HG02571 (cell line): ENCODE measurements around the gene OGA.
A peak's percentile ranks its signal among the peaks of the same experiment; 100 is the strongest.

ENCODE experiments used
- ATAC-seq: cut with Tn5 transposase; IDR thresholded peaks from one replicate; pipeline ENCODE4 v1.9.1; 2021; ENCODE audit warnings: mild to moderate bottlenecking, moderate library complexity; ENCODE audit not compliant: unreplicated experiment

The OGA gene

GRCh38 chr10:101818119-101818871 lies at the start of gene OGA:
Gene OGA, minus strand, starts transcription at chr10:101818444. Its CDS starts 422 bp downstream, at chr10:101818022.
- peak; percentile 81 for ATAC-seq

- no peak for ATAC-seq
These were observed 49.7 kb upstream of the OGA start for GRCh38 chr10:101867931-101868330.

DNA sequence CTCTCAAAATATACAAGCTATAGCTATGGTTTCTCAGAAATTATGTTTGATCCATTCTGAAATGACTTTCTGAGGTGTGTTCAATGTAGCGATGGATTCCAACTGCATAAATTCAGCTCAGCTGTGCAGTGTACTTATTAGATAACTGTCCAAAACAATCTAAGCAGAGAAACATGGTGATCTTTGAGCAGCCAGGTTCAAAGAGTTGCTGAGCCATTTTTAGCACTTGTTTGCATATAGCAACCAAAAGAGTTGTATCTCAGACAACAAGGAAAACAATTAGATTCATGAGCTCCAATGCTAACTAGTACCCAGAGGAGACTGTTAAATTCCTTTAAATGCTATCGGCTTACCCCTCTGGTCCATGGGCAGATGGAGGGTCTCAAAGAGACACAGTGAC lies 41.3 kb upstream of the OGA start:
- ATAC-seq: no peak

- no peak for ATAC-seq
These were observed 40.7 kb upstream of the OGA start for GRCh38 chr10:101858723-101859500.

DNA sequence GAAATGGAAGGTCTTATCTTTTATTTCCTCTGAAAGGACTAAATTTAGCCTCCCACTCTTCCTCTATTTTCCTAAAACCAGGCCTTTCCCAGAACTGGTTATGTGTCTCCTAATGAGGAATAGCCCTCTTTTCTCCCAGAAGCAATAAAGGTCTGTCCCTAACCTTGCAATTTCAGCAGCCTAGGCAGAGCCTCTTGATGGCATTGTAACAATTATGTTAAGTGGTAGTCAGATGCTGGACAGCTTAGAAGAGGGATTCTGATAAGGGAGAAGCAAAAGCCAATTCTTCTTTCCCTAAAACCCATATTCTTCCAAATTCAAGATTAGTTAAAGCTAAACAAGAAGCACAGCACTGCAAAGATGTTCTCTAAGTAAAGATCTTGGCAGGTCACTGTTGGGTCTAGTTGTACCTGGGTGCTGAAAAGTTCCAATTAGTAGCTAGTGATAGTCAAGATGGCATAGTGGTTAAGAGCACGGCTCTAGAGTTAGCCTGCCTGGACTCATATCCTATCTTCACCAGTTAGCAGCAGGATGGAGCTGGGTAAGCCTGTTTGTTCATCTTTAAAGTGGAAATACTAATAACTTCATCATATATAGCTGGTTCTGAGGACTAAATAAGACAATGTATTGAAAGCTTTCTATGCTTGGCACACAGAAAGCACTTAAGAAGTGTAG lies 39.7 kb upstream of the OGA start:
- no peak for ATAC-seq

DNA sequence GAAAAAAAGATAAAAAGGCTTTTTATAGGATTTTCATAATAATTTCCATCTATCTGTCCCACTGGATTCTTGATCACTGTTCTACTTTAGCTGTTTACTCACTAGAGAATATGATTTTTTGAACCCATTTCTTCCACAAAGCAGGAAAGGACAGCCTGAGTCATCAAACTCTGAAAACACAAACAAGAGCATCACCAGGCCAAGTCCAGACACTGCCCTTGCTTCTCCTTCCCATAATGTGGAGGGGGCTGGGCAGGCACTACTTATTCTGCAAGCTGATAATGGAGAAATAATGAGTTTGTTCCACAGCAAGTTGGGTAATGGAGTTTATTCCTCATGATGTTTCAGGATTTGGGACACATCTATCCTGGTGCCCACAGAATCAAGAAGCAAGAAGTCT lies 38.4 kb upstream of the OGA start:
- no peak for ATAC-seq

DNA sequence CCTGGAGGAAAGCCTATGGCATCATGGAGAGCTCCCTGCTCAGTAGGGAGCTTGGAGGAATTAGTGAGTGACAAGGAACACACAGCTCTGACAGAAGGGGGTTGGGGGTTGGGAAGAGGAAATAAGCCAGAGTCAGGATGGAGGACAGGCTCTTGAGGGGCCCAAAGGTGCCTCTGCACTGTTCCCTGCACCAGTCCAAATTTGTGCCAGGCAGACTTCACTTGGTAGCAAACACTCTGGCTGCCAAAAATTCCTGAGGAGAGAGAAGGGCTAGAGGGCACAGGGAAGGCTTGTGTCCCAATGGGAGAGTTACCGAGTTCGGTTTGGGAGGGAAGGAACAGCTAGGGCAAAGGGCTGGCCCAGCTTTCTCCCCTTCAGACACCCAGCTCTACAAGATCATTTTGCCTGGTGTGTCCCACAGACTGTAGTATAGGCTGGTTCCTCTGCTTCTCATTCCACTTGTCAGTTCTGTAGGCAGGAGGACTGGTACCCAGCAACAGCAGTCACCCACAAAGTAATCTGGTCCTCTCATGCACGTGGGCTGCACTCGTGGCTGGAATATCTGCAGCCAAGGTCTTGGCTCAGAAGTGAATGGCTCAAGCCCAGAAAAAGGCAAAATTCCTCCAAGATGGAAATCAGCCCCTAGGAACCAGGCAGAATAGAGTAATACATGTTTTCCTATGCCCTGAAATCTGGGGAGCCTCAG lies 33.3 kb upstream of the OGA start:
- no peak for ATAC-seq

DNA sequence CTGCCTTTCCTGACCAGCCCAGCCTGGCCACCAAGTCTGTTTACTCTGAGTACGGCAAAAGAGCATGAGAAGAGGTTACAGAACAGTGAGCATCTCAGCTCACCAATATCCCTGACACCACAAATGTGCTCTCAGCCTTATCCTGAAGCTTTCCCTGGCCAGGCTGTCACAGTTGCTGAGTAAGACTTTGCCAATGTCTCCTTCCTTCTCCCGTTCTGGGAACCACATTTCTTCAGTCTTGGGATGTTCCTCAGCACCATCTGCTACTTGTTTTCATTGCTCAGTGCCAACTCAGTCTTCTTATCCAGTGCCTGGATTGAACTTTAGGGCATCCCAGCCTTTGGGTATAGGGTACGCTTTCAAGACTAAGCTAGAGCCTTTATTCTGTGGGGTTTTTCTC lies 32.5 kb upstream of the OGA start:
- ATAC-seq: no peak

DNA sequence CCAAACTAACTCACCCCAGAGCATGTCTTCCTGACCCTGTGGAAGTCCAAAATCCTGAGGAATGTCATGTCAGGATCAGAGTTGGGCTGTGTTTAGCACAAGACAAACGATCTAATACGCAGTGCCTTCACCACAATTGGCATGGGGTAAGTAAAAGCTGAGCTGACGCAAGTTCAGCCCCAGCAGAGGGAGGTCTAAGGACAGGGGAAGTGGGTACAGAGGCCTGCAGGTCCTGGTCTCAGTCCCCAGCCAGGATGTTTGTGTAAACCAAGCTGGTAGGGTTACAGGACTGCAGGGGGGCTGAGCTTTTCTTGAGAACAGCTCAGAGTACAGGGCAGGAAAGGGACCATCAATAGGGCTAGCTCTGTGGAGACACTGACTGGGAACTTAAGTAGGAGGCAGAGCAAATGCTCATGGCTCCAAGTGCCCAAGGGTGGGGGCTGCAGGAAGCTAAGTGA lies 30.7 kb upstream of the OGA start:
- no peak for ATAC-seq

DNA sequence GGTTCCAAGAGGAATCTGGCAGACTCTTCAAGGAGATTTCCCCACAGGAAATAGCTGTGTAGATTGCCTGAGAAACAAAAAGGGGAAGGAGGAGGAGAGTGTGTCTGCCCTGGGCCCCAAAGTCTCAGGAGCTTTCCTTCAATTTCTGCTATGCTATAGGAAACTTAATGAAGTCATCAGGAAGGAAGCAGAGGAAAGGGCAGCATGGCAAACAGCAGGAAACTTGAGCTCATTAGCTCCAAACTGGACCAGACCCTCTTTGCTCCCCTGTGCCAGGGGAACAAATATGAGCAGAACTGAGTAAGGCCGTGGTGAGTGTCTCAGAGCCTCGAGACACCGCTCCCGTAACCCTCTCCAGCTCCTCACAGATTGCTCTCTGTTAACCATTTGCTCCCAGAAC lies 30.2 kb upstream of the OGA start:
- ATAC-seq: no peak

DNA sequence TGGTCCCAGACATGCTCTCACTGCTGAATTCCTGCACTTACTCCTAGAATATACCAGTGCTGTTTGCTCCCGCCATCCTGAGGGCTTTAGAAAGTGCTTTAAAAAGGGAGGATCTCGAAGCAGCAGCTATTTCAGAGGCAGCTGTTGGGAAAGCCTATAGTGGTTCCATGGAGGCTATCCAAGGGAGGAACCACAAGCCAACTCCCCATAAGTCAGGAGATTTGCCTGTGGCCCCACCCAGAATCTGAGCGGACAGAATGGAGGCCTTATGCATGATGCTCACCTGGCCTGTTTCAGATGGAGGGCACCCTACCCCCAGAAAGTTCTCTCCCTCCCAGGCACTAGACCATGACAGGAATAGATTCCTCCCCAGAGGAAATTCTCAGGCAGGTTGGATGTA lies 27.6 kb upstream of the OGA start:
- ATAC-seq: no peak

GRCh38 chr10:101843032-101844021 lies 25.1 kb upstream of the OGA start, which contains the start of gene KCNIP2:
Gene KCNIP2, minus strand, starts transcription at chr10:101843800. Its CDS starts 232 bp downstream, at chr10:101843568.
- no peak for ATAC-seq

- no peak for ATAC-seq
These were observed 23.6 kb upstream of the OGA start for GRCh38 chr10:101841826-101842225.

DNA sequence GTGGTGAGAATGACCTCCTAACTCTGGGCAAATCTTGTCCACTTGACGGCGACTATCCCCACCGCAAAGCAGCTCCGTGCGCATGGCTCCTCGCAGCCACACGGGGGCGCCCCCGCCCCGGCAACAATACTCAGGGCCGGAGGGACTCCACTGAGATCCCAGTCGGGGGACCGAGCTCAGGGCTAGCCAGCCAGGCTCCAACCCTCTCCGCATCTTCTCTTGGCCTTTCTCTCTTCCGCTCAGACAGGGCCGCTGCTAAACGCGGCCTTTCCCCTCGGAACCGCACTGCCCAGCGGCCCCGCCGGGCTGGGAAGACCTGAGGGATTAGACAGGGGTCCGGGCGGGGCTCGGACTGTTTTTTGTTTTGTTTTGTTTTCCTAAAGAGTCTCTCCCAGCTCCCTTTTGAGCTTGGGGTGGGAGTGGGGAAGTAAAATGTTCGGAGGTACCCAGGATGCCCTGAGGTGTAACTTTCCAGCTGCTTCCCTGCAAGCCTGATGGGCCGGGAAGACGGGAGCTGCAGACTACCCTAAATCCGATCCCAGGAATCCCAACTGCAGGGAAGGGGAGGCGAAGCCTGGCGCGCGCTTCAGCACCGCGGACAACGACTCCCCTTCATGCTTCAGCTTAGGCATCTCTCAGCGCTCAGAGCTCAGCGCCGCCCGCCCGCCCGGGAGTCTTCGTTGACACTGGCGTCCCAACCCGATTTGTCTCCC lies 22.7 kb upstream of the OGA start:
- ATAC-seq: peak; percentile 44

- no peak for ATAC-seq
These were observed 21.9 kb upstream of the OGA start for GRCh38 chr10:101840102-101840684.

GRCh38 chr10:101839416-101840063 lies 21.3 kb upstream of the OGA start:
- no peak for ATAC-seq

DNA sequence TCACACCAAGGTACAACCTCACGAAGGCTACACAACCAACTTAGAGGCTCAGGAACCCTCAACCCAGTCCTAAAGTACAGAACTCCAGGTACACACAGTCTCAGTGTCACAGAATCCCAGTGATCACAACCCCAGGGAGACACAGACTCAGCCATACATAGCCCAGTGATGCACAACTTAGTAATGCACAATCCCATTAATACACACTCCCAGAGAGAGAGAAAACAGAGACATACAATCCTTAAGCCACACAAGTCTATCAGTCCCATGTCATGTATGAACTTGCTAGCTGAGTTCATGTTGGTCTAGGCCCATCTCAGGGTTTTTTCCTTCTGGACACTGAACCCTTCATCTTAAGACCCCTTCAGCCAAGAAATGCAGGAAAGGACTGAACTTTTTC lies 20.8 kb upstream of the OGA start:
- no peak for ATAC-seq

- no peak for ATAC-seq
These were observed 20.2 kb upstream of the OGA start for GRCh38 chr10:101838416-101838970.
